GM19468 (cell line): ENCODE results near the gene SLC16A8.
"Not testable (repeated sequence)": the region's sequence is repeated elsewhere in the genome, so short reads cannot be mapped to it uniquely, and the experiment has no call there.

Source experiments
- ATAC-seq: cut with Tn5 transposase; IDR thresholded peaks from one replicate; pipeline ENCODE4 v1.9.1; 2021; ENCODE audit warnings: mild to moderate bottlenecking, moderate library complexity, moderate number of reproducible peaks; ENCODE audit not compliant: unreplicated experiment; ENCODE audit errors: extremely low read depth

The SLC16A8 gene

DNA sequence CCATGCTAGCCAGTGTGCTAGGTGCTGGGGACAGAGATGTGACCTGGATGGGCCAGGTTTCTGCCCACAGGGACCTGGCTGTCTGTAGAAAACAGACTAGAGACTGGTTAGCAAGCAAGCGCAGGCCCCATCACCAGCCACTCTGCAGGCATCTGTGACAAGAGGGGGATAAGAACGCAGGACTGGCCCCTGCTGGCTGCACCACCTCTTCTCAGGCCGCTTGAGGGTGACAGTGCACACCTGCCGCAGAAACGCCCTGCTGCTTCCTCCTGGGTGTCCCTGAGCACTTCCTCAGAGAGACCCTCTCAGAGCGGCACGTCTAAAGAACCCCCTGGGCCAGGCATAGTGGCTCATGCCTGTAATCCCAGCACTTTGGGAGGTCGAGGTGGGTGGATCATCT, 32.7 kb downstream of the SLC16A8 start:
- no peak for ATAC-seq

DNA sequence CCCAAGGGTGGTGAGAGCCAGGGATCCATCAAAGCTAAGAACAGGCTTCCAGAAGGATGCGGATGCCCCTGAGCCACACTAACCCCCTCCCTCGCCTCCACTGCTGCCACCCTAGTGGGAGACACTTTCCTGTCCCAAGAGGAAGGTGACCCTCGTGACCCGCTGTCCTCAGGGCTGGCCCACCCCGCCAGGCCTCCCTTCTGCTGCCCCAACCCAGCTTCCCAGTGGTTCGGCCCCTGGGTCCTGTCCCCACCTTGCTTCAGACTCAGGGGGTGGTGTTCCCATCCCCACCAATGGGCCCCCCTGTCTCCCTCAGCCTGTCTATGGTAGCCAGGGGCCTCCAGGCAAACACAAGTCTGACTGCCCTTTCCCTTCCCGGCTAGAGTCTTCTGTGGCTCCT, 33.3 kb downstream of the SLC16A8 start:
- ATAC-seq: no peak

DNA sequence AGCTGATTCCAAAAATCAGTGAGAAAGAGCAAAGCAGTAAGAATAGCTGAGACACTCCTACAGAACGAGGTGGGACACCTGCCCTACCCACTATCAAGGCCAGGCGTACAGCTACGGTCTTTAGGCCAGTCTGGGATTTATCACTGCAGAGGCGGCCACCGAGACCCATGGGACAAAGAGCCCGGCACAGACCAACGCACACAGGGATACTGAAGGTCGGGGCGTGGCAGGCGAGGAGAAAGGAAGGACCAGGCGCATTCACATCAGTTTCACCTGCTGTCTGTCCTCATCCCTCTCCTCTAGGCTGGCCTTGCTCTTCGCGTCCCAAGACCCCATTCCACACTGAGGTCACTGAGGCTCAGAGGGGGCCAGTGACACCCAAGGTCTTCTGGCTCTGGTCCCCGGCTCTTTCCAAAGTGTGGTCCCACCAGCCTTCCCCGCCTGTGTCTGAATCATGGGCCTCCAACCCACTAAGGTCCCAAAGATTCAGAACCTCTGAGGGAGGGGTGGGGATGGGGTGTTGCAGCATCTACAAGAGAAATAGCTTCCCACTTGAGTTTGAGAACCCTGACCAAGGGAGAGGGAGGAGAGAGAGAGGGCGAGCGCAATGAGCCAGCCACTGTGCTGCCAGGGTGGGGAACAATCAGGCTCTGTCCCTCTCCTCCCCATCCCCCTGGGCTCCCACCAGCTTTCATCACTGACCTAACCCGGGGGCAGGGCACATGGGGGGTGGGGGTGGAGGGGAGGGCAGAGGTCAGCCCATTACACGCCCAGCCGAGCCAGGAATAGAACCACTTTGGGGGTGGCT, 34.0 kb downstream of the SLC16A8 start:
- ATAC-seq: no peak

DNA sequence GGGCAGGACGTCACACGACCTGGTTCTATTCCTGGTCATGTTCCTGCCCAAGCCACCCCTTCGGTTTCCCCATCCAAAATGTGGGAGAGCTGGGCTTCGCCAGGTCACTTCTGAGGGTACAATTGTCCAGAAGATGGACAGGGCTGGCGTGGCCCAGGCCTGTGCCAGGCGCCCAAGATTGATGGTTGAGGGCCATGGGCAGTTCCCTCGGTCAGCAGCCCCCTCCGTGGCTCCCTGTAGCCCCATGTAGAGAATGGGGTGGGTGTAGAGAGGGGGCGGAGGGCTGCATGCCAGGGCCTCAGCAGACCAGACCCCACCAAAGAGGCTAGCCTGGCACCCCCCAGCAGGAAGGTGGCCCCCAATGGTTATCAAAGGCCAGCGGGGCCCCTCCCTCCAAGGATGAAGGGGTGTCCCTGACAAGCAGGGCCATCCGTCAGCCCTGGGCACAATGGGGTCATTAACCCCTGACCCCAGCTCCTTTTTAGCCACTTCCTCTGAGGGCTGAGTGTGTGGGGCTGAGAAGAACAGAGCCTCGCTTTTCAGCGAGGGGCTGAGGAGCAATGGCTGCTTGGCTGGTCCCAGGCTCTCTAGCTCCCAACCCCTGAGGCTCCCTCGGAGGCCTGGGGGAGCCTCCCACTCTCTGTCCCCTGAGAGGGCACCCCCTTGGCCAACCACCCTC, 37.8 kb downstream of the SLC16A8 start:
- no peak for ATAC-seq

DNA sequence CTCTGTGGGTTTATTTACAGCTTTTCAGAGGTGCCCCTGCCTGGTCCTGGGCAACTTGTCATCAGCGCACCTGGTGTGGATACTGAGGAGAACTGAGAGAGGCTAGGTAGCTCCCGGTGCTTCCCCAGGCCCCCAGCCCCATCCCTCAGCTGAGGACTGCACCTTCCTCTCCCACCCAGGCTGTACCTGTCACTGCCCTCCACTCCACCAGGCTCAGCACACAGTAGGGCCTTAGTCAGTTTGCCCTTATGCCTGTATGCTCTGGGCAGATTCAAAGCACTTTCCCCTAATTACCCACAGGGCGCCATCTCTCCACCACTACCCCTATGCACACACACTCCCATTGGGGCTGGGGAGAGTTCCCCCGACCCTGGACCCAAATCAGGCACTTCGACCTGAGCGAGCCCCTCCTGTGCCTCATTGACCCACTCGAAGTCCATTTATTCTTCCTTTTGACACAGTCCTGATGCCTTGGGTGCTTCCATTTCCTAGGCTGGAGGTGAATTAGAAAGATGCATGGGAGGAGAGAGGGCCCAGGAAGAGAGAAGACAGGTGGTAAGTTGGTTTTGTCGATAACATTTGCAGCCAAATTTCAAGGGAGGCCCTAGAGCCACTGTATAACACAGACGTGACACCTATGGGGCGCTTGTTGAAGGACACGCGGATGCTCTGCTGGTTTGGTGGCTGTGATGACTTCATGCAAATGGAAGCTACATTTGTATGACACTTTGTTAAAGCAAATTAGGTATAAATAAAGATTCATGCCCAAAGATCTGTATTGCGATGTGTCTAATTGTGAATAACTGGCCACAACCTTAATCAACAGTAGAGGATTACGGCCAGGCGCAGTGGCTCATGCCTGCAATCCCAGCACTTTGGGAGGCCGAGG, 40.6 kb downstream of the SLC16A8 start:
- no peak for ATAC-seq

DNA sequence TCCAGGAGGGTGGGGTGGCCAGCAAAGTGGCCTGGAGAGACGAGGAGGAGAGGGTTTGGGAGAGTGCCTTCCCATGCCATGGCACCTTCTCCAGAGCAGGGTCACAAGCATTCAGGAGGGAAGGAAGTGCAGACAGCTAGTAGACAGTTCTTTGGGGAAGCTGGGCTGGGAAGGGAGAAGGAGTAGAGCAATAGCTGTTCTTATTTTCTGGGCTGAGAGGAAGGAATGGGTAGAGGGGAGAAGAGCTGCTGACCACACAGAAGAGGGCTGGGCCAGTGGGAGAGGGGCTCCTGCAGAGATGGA, 41.5 kb downstream of the SLC16A8 start:
- no peak for ATAC-seq

DNA sequence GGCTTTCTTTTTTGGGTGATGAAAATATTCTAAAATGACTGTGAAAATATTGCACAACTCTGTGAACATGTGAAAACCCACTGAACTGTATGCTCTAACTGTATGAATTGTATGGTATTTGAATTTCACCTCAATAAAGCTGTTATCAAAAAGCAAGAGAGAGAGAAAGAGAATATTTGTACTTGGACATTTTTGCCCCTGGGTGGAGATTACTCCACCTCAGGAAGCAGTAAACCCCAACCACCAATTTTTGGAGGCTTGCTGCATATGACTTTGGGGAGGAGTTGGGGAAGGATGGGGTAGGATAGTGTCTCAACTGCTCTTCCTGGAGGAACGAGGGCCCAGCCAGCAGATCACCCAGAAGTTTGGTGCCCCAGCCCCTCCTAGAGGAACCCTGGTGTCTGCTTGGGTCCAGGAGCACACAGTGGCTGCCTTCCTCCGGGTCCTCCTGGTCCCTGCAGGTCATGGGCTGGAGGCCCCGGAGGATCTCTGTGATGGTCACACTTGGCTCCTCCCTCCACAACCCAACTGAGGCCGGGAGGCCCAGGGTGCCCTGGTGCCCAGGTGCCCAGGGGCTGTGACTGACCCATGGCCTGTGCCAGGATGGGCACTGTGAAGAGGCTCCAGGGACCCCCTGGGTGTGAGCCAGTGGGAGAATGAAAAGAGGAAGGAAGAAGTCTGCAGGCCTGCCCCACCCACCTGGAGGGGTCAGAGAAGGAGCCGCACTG, 42.1 kb downstream of the SLC16A8 start:
- no peak for ATAC-seq

DNA sequence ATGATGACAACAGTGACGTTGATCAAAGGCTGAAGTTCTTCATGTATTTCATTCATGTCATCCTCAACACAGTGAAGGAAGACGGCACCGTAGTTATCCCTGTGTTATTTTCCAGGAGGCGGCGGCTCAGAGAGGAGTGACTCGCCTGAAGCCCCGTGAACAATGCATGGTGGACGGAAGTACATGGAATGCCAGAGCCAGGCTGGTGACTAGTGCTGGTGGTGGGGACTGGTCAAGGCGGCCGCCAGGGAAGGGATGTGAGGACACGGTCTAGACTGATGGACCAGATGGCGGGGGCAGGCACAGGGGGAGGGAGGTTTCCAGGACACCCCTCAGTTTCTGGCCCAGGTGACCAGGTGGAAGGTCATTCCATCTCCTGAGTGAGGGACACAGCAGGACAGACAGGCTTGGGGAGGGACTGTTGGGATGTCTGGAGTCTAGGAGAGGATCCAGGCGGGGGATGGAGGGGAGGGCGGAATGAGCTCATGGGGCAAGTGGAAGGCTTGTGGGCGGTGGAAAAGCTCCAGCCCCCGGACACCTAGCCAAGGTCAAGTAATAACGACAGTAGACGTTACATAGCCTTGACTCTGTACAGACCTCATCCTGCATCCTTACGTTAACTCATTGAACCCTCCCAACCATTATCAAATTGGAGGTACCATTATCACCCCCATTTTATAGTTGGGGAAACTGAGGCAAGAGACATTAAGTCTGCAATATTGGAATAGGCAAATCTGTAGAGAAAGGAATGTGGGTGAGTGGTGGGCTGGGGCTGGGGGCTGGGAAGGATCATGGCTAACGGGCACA, 42.8 kb downstream of the SLC16A8 start:
- ATAC-seq: no peak

DNA sequence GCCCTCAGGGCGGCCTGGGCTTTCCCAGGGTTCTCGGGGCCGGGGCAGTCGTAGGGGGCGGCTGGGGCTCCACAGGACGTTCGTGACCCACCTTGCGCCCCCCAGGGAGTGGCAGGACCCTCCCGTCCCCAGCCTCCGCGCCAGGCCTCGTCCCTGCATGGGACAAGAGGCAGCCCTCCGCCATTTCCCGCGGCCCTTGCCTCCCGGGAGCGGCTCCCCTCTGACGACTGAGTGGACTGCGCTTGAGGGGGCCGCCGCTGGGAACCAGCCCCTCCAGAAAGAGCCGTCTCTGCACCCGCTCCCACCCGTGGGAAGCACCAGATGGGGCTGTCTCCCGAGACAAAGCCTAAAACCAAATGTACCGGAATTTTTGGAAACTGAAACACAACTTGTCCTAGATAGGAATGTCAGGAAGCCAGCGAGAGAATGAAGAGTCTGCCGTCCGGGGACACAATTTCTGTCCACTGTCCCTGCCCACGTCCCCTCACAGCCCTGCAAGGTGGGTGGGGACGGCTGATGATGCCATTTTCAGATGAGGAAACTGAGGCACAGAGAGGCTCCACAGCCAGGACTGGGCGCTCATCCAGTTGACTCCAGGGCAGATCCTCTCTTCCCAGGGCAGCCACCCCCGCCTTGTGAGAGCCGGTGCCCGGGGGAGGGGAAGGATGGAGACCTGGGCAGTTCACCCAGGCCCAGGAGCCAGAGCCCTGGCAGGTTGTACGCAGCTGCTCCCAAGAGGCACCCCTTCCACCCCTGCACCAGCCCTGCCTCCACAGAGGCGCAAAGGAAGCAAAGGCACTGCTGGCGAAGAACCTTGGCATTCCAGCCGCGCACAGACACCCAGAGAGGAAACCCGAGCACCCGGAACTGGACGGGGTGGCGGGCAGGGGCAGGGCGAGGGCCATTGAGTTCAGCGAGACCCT, 44.8 kb downstream of the SLC16A8 start:
- no peak for ATAC-seq

DNA sequence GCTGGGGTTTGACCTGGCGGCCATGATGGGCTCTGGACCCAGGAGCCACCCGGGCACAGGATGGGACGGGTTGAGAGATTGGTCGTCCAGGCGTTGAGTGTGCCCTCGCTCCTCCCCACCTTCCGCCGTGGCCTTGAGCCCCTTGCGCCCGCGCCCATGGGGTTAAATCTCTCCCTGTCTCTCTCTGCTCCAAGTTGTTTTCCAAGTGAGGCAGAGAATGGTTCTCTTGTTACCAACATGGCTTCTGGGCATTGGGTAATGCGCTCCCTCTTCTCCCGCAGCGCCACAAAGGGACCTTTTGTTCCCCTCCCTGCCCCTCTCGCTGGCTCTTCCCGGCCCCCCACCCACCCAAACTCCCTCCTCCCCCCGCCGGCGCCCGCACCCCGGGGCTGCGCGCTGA, 45.6 kb downstream of the SLC16A8 start:
- no peak for ATAC-seq

DNA sequence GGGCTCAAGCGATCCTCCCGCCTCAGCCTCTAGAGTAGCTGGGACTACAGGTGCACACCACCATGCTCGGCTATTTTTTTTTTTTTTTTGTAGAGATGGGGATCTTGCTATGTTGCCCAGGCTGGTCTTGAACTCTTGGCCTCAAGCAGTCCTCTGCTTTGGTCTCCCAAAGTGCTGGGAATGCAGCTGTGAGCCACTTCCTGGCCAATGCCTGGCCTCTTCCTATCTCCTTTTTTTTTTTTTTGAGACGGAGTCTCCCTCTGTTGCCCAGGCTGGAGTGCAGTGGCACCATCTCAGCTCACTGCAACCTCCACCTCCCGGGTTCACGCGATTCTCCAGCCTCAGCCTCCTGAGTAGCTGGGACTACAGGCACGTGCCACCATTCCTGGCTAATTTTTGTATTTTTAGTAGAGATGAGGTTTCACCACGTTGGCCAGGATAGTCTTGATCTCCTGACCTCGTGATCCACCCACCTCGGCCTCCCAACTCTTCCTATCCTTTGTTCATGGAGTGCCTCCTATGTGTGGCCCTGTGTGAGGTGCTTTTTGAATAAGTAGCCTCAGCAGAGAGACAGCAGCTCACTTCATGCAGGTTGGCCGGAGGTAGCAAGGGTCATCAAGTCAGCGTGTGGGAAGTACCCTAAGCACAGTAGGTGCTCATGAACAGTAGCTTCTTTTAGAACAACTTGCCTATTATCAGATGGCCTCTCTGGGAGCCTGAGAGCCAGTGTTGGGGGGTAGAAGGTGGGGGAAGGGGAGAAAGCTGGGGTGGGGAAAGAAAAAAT, 46.4 kb downstream of the SLC16A8 start:
- not testable (repeated sequence) for ATAC-seq

DNA sequence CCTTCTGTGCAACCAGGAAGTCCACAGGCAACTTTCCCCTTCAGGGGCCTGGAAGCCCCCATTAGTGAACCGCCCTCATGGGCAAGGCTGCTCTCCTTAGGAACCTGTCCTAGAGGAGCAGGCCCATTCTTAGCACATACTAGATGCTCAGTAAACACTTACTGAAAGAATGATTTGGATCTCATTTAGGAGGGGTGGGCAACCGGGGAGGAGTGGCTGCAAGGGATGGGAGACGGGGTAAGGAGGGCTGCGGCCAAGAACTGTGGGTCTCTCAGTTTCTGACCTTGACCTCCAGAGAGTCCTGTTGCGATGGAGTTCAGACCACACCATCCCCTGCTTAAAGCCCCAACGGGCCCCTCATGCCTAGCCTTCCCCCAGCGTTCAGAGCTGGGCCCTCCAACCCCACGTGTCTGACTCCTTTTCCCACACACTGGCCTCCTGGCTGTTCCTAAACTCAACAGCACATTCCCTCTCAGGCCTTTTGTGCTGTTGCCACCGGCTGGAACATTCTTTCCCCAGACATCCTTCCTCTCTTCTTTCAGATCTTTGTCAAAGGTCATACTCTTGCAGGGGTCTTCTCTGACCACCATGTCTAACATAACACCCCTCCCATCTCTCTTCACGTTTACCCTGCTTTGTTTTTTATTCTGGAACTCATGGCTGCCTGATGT, 47.5 kb downstream of the SLC16A8 start:
- ATAC-seq: no peak

DNA sequence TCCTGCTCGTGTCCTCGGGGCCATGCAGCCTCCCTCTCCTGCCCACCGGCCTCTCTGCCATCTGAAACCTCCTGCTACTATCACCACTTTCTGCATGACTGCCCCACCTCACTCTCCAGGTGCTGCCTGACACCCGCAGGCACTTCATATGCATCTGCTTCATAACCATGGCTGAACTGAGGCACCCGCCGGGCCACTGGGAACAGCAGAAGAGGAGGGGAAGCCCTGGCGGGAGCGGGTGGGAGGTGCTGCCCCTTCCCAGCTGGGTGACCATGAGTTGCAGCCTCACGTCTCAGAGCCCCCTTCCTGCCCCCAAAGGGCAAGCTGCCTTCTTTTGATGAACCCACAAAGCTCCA, 48.5 kb downstream of the SLC16A8 start:
- ATAC-seq: no peak

DNA sequence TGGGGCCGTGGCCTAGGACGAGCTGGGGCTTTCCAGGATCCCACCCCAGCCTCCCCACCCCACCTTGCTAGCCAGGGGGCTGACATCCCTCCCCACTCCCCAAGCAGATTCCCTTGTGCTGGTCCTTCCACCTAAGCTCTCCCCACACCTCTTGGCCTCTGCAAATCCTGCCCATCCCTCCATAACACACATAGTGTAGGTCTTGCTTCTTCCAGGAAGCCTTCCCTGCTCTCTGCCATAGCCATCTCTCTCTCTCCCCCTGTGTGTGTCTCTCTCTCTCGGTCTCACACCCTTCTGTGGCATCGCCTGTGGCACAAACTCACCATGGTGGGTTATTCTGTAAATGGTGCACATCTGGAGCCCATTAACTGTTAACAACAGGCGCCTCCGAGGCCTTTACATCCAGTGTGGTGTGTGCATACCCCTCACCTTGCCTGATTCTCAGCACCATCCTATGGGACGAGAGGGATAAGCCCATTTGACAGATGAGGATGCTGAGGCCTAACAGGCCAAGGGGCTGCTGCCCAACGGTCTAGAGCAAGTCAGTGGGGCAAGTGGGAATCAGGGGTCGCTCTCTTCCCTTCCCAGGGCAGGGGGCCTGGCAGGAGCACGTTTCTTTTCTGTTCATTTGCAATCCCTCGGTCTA, 49.0 kb downstream of the SLC16A8 start:
- ATAC-seq: no peak

DNA sequence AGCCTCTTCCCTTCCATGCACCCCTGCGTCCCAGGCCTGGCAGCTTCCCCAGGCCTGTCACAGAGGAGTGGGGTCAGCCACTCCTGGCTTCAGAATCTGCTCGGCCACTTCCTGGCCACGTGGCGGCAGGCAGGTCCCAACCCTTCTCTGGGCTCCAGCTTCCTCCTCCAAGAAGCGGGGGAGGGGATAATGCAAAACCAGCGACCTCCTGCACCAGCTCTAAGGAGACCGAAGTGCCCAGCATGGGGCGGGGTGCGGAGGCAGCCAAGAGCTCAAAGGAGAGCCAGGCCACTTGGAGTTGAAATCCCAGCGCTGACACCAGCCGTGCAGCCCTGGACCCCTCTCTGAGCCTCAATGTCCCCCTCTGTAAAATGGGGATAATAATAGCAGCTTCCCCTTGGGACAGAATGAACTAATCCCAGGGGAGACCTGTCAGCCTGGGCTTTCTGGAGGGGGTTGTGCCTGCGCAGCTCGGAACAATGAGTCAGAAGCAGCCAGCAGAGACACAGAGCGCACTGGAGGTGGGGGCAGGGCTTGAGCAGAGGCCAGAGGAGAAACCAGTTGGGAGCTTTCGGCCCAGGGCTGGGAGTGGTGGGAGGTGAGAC, 49.6 kb downstream of the SLC16A8 start:
- ATAC-seq: no peak

DNA sequence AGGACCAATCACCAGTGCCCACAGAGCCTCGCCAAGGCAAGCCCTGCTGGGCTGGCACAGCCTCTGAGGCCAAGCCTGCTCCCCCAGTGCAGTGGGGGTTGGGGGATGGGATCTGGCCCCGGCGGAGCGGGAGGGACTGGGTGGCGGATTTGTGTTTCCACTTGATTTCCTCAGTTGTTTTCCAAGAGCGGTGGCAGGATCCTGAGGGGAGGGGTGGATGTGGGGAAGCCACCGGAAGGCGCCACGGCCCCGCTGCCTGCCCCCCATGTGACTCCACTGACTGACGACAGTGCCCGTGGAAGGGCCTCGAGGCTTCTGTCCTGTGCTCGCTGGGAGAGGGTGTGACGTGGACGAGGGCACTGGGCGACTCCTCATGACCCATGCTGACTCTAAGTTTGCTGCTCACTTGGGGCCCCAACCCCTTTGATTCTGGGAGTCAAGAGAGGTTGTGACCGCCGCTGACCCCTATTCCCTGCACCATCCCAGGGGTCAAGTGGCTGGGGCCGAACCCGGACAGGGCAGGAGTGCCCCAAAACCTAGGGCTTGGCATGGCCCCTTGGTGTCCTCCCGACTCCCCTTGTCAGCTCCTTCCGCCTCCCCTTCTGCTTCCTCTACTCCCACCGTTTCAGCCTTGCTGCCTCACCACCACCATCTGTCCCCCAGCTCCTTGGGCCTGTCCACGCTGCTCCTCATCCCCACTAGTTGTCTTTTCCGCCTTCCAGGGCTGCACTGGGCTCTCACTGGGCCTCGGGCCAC, 50.3 kb downstream of the SLC16A8 start:
- ATAC-seq: no peak
